GM12872 (cell line): Measurements from ENCODE around the gene INTS6.

Experiments used
- CTCF ChIP-seq: IDR thresholded peaks from 3 replicates; pipeline ENCODE4 v1.5.1; 2011; ENCODE audit warnings: low read depth, mild to moderate bottlenecking, low read length, moderate library complexity; ENCODE audit not compliant: insufficient read depth

The INTS6 gene

GRCh38 chr13:51313619-51314018 is 139.2 kb downstream of the INTS6 start:
- TF ChIP-seq CTCF = no peak

GRCh38 chr13:51311957-51312520 is 140.8 kb downstream of the INTS6 start:
- TF ChIP-seq CTCF = no peak
